KMS-11 (cell line): ENCODE results near the gene INPP5A.
"Not testable (repeated sequence)": the region's sequence is repeated elsewhere in the genome, so short reads cannot be mapped to it uniquely, and the experiment has no call there.

Experiments
- H2AFZ ChIP-seq: fragments of 200-600 bp; sonication (generic); 2 replicates; pipeline ENCODE4 v1.6.1; 2016; ENCODE audit warnings: antibody characterized with exemption, mixed run types, low read depth
- H3K27ac ChIP-seq: fragments of 200-600 bp; sonication (generic); 2 replicates; pipeline ENCODE4 v1.6.1; 2016; ENCODE audit warnings: mild to moderate bottlenecking, mixed run types
- H3K27me3 ChIP-seq: fragments of 200-600 bp; sonication (generic); 2 replicates; pipeline ENCODE4 v1.6.1; 2017; ENCODE audit warnings: mild to moderate bottlenecking, low read depth, mixed run types, moderate library complexity; ENCODE audit not compliant: insufficient read depth
- H3K36me3 ChIP-seq: fragments of 200-600 bp; sonication (generic); 2 replicates; pipeline ENCODE4 v1.6.1; 2017; ENCODE audit warnings: mild to moderate bottlenecking, mixed run types; ENCODE audit not compliant: insufficient read depth
- H3K4me1 ChIP-seq: fragments of 200-600 bp; sonication (generic); 2 replicates; pipeline ENCODE4 v1.6.1; 2016; ENCODE audit warnings: mild to moderate bottlenecking, low read depth, mixed run types; ENCODE audit not compliant: poor library complexity, severe bottlenecking
- H3K4me2 ChIP-seq: fragments of 200-600 bp; sonication (generic); 2 replicates; pipeline ENCODE4 v1.7.0; 2016; ENCODE audit warnings: mild to moderate bottlenecking, mixed run types
- H3K4me3 ChIP-seq: fragments of 200-600 bp; sonication (generic); IDR thresholded peaks from 2 replicates; pipeline ENCODE4 v1.6.1; 2017; ENCODE audit warnings: low read depth, low read length, mixed read lengths; ENCODE audit not compliant: insufficient read depth
- H3K79me2 ChIP-seq: fragments of 200-600 bp; sonication (generic); 2 replicates; pipeline ENCODE4 v1.6.1; 2016; ENCODE audit warnings: low read depth, mixed run types; ENCODE audit not compliant: insufficient read depth
- H3K9ac ChIP-seq: fragments of 200-600 bp; sonication (generic); 2 replicates; pipeline ENCODE4 v1.6.1; 2016; ENCODE audit warnings: mild to moderate bottlenecking, mixed run types
- H4K20me1 ChIP-seq: fragments of 200-600 bp; sonication (generic); 2 replicates; pipeline ENCODE4 v1.6.1; 2016; ENCODE audit warnings: mild to moderate bottlenecking, mixed run types; ENCODE audit not compliant: insufficient read depth
- TF ChIP-seq, protein P1 (sequence below): fragments of 200-600 bp; sonication (generic); conservative IDR thresholded peaks from 2 replicates; pipeline ENCODE4 v1.6.1; 2017; ENCODE audit warnings: low read depth, mild to moderate bottlenecking, antibody characterized with exemption, low read length, moderate library complexity, mixed read lengths

The INPP5A gene

DNA sequence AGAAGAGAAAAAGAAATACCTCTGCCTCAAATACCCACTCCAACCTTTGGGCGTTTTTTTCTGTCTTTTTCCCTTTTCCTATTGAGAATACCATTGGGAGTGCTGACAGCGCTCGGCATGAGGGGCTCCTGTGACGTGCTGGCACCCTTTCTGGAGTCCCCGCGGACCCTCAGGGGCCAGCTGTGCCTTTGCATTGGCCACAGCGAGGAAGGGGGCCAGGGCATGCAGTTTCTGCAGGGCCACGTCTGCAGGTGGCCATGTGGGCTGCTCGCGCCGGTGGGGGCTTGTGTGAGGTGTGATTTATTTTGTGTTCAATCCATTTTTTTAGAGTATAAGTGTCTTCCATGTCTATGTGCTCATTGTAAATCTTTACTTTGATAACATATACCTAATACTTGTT lies 57.4 kb downstream of the INPP5A start:
- Histone ChIP-seq H3K27ac (no peak overlapping the region), H3K36me3 (no peaks in the 10 kb centered on the region), H3K9ac (no peak overlapping the region), H3K4me3 (no peak overlapping the region), H3K79me2 (no peaks in the 10 kb centered on the region), H2AFZ (no peak overlapping the region), H3K4me2 (no peak overlapping the region), H3K27me3 (no peaks in the 10 kb centered on the region), H3K4me1 (peaks cover 13% of the 10 kb centered on the region), H4K20me1 (no peaks in the 10 kb centered on the region)
- TF ChIP-seq, protein P1, sequence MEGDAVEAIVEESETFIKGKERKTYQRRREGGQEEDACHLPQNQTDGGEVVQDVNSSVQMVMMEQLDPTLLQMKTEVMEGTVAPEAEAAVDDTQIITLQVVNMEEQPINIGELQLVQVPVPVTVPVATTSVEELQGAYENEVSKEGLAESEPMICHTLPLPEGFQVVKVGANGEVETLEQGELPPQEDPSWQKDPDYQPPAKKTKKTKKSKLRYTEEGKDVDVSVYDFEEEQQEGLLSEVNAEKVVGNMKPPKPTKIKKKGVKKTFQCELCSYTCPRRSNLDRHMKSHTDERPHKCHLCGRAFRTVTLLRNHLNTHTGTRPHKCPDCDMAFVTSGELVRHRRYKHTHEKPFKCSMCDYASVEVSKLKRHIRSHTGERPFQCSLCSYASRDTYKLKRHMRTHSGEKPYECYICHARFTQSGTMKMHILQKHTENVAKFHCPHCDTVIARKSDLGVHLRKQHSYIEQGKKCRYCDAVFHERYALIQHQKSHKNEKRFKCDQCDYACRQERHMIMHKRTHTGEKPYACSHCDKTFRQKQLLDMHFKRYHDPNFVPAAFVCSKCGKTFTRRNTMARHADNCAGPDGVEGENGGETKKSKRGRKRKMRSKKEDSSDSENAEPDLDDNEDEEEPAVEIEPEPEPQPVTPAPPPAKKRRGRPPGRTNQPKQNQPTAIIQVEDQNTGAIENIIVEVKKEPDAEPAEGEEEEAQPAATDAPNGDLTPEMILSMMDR: no peak

DNA sequence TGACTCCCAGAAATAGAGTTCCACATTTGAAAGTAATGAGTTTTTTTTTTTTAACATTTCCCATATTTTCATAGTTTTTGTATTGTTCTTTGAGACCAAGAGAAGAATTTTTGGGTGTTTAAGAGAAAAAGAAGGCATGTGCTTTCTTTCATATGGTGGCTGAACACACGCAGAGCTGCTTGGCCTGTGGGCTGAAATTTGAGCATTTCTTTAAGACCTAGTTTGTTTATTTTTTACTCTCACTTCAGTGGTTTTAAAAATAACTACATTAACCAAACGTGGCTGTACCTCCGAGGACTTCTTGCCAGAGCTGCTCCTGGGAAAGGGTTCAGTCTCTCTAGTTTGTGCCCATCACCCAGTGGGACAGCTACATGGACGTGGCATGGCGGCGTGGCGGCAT lies 58.3 kb downstream of the INPP5A start:
- no peaks in the 10 kb centered on the region for H4K20me1 ChIP-seq
- TF ChIP-seq, protein P1: no peak
- no peaks in the 10 kb centered on the region for H3K79me2 ChIP-seq
- H3K36me3 ChIP-seq: no peaks in the 10 kb centered on the region
- H3K27me3 ChIP-seq: no peaks in the 10 kb centered on the region
- no peak overlapping the region for H2AFZ ChIP-seq
- H3K27ac ChIP-seq: no peak overlapping the region
- no peak overlapping the region for H3K4me3 ChIP-seq
- no peak overlapping the region for H3K4me2 ChIP-seq
- H3K9ac ChIP-seq: no peak overlapping the region
- peaks cover 13% of the 10 kb centered on the region for H3K4me1 ChIP-seq

DNA sequence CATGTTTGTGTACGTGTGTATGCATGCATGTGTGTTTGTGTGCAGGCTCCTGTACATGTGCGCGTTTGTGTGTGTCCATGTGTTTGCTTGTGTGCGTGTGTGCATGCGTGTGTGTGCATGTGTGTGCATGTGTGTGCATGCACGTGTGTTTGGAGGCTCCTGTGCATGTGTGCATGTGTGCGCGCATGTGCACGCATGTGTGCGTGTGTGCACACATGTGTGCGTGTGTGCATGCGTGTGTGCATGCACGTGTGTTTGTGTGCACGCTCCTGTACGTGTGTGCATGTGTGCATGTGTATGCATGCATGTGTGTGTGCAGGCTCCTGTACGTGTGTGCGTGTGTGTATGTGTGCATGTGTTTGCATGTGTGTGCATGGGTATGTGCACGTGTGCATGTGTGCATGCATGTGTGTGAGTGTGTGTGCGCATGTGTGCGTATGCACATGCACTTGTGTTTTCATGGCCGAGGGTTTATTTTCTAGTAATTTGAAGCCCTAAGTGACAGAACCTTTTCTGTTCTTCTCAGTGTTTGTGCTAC lies 59.2 kb downstream of the INPP5A start:
- H3K27me3 ChIP-seq: no peaks in the 10 kb centered on the region
- H3K4me1 ChIP-seq: peaks cover 13% of the 10 kb centered on the region
- no peak overlapping the region for H3K4me3 ChIP-seq
- H3K36me3 ChIP-seq: no peaks in the 10 kb centered on the region
- H4K20me1 ChIP-seq: no peaks in the 10 kb centered on the region
- H3K27ac ChIP-seq: no peak overlapping the region
- TF ChIP-seq, protein P1: no peak
- no peak overlapping the region for H2AFZ ChIP-seq
- H3K79me2 ChIP-seq: no peaks in the 10 kb centered on the region
- no peak overlapping the region for H3K4me2 ChIP-seq
- no peak overlapping the region for H3K9ac ChIP-seq

DNA sequence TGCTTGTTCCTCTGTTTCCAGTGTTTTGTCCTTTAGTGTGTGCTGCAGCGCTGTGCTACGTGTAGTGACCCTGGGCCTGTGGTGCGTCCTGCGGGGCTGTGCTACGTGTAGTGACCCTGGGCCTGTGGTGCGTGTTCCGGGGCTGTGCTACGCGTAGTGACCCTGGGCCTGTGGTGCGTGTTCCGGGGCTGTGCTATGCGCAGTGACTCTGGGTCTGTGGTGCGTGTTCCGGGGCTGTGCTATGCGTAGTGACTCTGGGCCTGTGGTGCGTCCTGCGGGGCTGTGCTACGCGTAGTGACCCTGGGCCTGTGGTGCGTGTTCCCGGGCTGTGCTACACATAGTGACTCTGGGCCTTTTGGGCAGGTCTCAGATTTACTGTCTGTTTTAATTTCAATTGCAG lies 60.1 kb downstream of the INPP5A start:
- peaks cover 13% of the 10 kb centered on the region for H3K4me1 ChIP-seq
- no peaks in the 10 kb centered on the region for H4K20me1 ChIP-seq
- no peaks in the 10 kb centered on the region for H3K27me3 ChIP-seq
- H3K4me2 ChIP-seq: no peak overlapping the region
- no peak overlapping the region for H2AFZ ChIP-seq
- H3K79me2 ChIP-seq: no peaks in the 10 kb centered on the region
- H3K4me3 ChIP-seq: no peak overlapping the region
- TF ChIP-seq, protein P1: no peak
- no peak overlapping the region for H3K27ac ChIP-seq
- H3K36me3 ChIP-seq: no peaks in the 10 kb centered on the region
- no peak overlapping the region for H3K9ac ChIP-seq

DNA sequence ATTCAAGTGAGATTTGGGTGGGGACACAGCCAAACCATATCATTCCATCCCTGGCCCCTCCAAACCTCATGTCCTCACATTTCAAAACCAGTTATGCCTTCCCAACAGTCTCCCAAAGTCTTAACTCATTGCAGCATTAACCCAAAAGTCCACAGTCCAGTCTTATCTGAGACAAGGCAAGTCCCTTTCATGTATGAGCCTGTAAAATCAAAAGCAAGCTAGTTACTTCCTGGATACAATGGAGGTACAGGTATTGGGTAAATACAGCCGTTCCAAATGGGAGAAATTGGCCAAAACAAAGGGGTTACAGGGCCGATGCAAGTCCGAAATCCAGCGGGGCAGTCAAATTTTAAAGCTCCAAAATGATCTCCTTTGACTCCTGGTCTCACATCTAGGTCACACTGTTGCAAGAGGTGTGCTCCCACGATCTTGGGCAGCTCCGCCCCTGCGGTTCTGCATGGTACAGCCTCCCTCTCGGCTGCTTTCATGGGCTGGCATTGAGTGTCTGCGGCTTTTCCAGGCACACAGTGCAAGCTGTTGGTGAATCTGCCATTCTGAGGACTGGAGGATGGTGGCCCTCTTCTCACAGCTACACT lies 61.5 kb downstream of the INPP5A start:
- H3K4me1 ChIP-seq, H3K4me2 ChIP-seq, H2AFZ ChIP-seq, H3K9ac ChIP-seq, H3K36me3 ChIP-seq, H3K27me3 ChIP-seq, H3K79me2 ChIP-seq, H4K20me1 ChIP-seq, H3K4me3 ChIP-seq, H3K27ac ChIP-seq: not testable (repeated sequence)
